HG03097 (cell line): ENCODE data around the gene TTF1.
A peak's percentile ranks its signal among the peaks of the same experiment; 100 is the strongest.

ENCODE experiments used
- ATAC-seq: cut with Tn5 transposase; IDR thresholded peaks from one replicate; pipeline ENCODE4 v1.9.1; 2021; ENCODE audit not compliant: unreplicated experiment, low FRiP score

The TTF1 gene

GRCh38 chr9:132406554-132407122 lies at the start of gene TTF1:
TSS of gene TTF1 (minus strand) at chr9:132406840. CDS start at chr9:132402821, 4,019 bp downstream.
- ATAC-seq, result peak; percentile 49

- no peak for ATAC-seq
These were observed 49.6 kb upstream of the TTF1 start for GRCh38 chr9:132456241-132456640.

GRCh38 chr9:132451276-132451675 lies 44.6 kb upstream of the TTF1 start:
- no peak for ATAC-seq

- no peak for ATAC-seq
These were observed 41.3 kb upstream of the TTF1 start for GRCh38 chr9:132447902-132448301.

GRCh38 chr9:132447346-132447745 lies 40.7 kb upstream of the TTF1 start:
- ATAC-seq, result no peak

GRCh38 chr9:132446887-132447286 lies 40.2 kb upstream of the TTF1 start:
- no peak for ATAC-seq

GRCh38 chr9:132443951-132444607 lies 37.4 kb upstream of the TTF1 start:
- ATAC-seq, result no peak

- no peak for ATAC-seq
These were observed 34.8 kb upstream of the TTF1 start for GRCh38 chr9:132441404-132441803.

- ATAC-seq, result no peak
These were observed 34.1 kb upstream of the TTF1 start for GRCh38 chr9:132440735-132441134.

- ATAC-seq, result no peak
These were observed 32.5 kb upstream of the TTF1 start for GRCh38 chr9:132439153-132439552.

- no peak for ATAC-seq
These were observed 28.2 kb upstream of the TTF1 start for GRCh38 chr9:132434881-132435280.

GRCh38 chr9:132430998-132431397 lies 24.4 kb upstream of the TTF1 start:
- no peak for ATAC-seq

GRCh38 chr9:132426639-132427414 lies 20.2 kb upstream of the TTF1 start:
- ATAC-seq, result no peak

- ATAC-seq, result no peak
These were observed 19.0 kb upstream of the TTF1 start for GRCh38 chr9:132425675-132426062.

GRCh38 chr9:132424857-132425674 lies 18.4 kb upstream of the TTF1 start:
- no peak for ATAC-seq

- ATAC-seq, result no peak
These were observed 16.9 kb upstream of the TTF1 start for GRCh38 chr9:132423503-132423902.

GRCh38 chr9:132422574-132422973 lies 15.9 kb upstream of the TTF1 start:
- ATAC-seq, result no peak

GRCh38 chr9:132418726-132419363 lies 12.2 kb upstream of the TTF1 start:
- ATAC-seq, result no peak

GRCh38 chr9:132415181-132415580 lies 8.5 kb upstream of the TTF1 start:
- no peak for ATAC-seq

- no peak for ATAC-seq
These were observed 8.1 kb upstream of the TTF1 start for GRCh38 chr9:132414731-132415130.

- no peak for ATAC-seq
These were observed 7.3 kb upstream of the TTF1 start for GRCh38 chr9:132413926-132414325.
